ENCODE measurements around the gene PTPRN2. TPM values are rescaled to one million over a fixed set of nuclear protein-coding genes. Genes with fewer than 3 reads are reported as not detected.

The PTPRN2 gene
- polyA plus RNA-seq, 1 of the 3 experiments (the other 2 are of a cell fraction) = 4.0 TPM

GRCh38 chr7:157556642-157556944, 1031.0 kb downstream of the PTPRN2 start:
- Histone ChIP-seq H3K27me3 (ENCODE audit: insufficient read depth) (no peaks in the 10 kb centered on the region), H3K4me2 (no peak overlapping the region), H3K27ac (ENCODE audit: low read depth in 2 of 2, low read length in 1 of 2) (no peak overlapping the region), H3K9me2 (no peaks in the 10 kb centered on the region), H3K36me3 (replicated peaks in 1 of 2; ENCODE audit: control insufficient read depth in 1 of 2, insufficient read depth in 2 of 2, low read length in 1 of 2) (no peaks in the 10 kb centered on the region), H2AFZ (ENCODE audit: low read depth) (no peak overlapping the region), H3K79me2 (ENCODE audit: insufficient read depth) (no peaks in the 10 kb centered on the region), H3F3A (replicated peaks; ENCODE audit: insufficient read depth) (no peaks in the 10 kb centered on the region), H3K9me3 (no peaks in the 10 kb centered on the region), H3K4me1 (ENCODE audit: control insufficient read depth in 1 of 2, insufficient read depth in 2 of 2, low read depth in 1 of 2, low read length in 1 of 2) (no peaks in the 10 kb centered on the region), H4K20me1 (ENCODE audit: insufficient read depth) (no peaks in the 10 kb centered on the region), H3K9ac (no peak overlapping the region), H3K4me3 (ENCODE audit: low read depth in 2 of 2, low read length in 1 of 2) (no peak overlapping the region)
- no peak for TF ChIP-seq USF1 (IDR thresholded peaks at IDR 0.05; ENCODE audit: borderline replicate concordance, low read depth)
- WGBS (ENCODE audit: low lambda C conversion rate) = 59% methylated on average over 1 of the region's 1 CpG
- no peak for DNase-seq
- CTCF ChIA-PET = no interaction called here
- POLR2A ChIA-PET = no interaction called here

- Histone ChIP-seq H3K27ac (ENCODE audit: low read depth in 2 of 2, low read length in 1 of 2) (no peak overlapping the region), H3K4me1 (ENCODE audit: control insufficient read depth in 1 of 2, insufficient read depth in 2 of 2, low read depth in 1 of 2, low read length in 1 of 2) (no peaks in the 10 kb centered on the region), H3K9me2 (no peaks in the 10 kb centered on the region), H3K27me3 (ENCODE audit: insufficient read depth) (no peaks in the 10 kb centered on the region), H3K9me3 (no peaks in the 10 kb centered on the region), H4K20me1 (ENCODE audit: insufficient read depth) (no peaks in the 10 kb centered on the region), H3K9ac (no peak overlapping the region), H3K4me3 (ENCODE audit: low read depth in 2 of 2, low read length in 1 of 2) (no peak overlapping the region), H3F3A (replicated peaks; ENCODE audit: insufficient read depth) (no peaks in the 10 kb centered on the region), H3K36me3 (replicated peaks in 1 of 2; ENCODE audit: control insufficient read depth in 1 of 2, insufficient read depth in 2 of 2, low read length in 1 of 2) (no peaks in the 10 kb centered on the region), H3K4me2 (no peak overlapping the region), H2AFZ (ENCODE audit: low read depth) (no peak overlapping the region), H3K79me2 (ENCODE audit: insufficient read depth) (no peaks in the 10 kb centered on the region)
- ChIA-PET CTCF (no interaction called here), POLR2A (no interaction called here)
- DNase-seq = no peak
- TF ChIP-seq USF2 (IDR thresholded peaks at IDR 0.05; ENCODE audit: borderline replicate concordance, low read depth, low read length) (no peak), RAD21 (IDR thresholded peaks at IDR 0.05; ENCODE audit: low read length) (no peak), CTCF (IDR thresholded peaks at IDR 0.05) (no peak), FOXM1 (IDR thresholded peaks at IDR 0.05; ENCODE audit: low read depth) (no peak), PBX3 (IDR thresholded peaks at IDR 0.05) (no peak), YY1 (IDR thresholded peaks at IDR 0.05; ENCODE audit: low read depth) (no peak), SIN3A (IDR thresholded peaks at IDR 0.05; ENCODE audit: borderline replicate concordance, low read depth, low read length) (no peak), POLR2AphosphoS5 (IDR thresholded peaks at IDR 0.05; ENCODE audit: low read depth, low read length) (no peak), EP300 (IDR thresholded peaks at IDR 0.05; ENCODE audit: borderline replicate concordance in 1 of 2, low read depth in 1 of 2, low read length in 1 of 2) (no peak), TAF1 (IDR thresholded peaks at IDR 0.05; ENCODE audit: borderline replicate concordance, low read depth, low read length) (no peak), FOXJ3 (CRISPR knock-in tag; IDR thresholded peaks at IDR 0.05) (no peak), TCF12 (IDR thresholded peaks at IDR 0.05) (no peak)
- WGBS (ENCODE audit: low lambda C conversion rate) = 79% methylated on average over 8 of the region's 10 CpGs
These were observed 1031.5 kb downstream of the PTPRN2 start for GRCh38 chr7:157555944-157556641.
